GM12865 (cell line): ENCODE data around the gene CAV1.

Source experiments
- DNase-seq: peaks from one replicate; pipeline ENCODE4 v3.0.0; 2010; ENCODE audit warnings: low read depth
- H3K4me3 ChIP-seq: 2 replicates; pipeline ENCODE4 v1.5.1; 2011; ENCODE audit warnings: mild to moderate bottlenecking, low read depth, low read length, control low read depth
- TF ChIP-seq, protein P1 (sequence below): IDR thresholded peaks from 2 replicates; pipeline ENCODE4 v1.5.1; 2011; ENCODE audit warnings: low read length, control low read depth, low read depth, inconsistent platforms; ENCODE audit not compliant: insufficient read depth; ENCODE audit errors: missing control alignments

Gene CAV1

DNA sequence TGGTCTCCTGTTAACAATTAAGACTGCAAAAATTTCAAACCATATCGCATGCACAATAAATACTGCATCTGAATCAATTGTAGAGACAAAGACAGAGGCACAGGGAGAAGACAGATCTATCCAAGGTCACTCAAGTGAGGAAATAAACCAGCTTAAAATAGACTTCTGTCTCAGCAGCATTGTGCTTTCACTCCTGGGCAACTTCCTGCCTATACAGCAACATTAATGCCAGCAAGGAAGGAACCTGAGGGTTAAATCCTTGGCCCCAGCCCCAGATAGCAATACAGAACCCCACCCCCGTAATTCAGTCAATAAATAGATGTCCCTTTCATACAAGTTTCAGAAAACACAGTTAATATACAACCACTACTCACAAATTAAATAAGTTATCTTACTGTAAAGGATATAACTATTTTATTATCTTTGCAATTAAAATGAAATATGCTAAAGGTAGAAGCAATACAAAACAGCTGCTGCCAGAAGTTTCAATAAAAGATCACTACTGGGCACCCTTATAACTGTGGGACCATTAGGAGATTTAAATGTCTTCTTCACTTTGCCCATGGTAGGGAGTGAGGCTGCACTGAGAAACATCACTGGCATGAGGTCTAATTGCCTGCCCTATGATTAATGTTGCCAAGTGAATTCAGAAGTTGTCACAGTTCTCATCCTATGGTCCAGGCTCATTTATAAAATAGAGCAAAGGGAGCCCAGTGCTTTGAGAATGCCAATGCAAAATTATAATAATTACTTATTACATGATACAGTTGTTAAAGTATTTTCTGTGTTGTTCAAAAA, 49.4 kb downstream of the CAV1 start:
- DNase-seq, result peak; percentile 51
- TF ChIP-seq, protein P1, sequence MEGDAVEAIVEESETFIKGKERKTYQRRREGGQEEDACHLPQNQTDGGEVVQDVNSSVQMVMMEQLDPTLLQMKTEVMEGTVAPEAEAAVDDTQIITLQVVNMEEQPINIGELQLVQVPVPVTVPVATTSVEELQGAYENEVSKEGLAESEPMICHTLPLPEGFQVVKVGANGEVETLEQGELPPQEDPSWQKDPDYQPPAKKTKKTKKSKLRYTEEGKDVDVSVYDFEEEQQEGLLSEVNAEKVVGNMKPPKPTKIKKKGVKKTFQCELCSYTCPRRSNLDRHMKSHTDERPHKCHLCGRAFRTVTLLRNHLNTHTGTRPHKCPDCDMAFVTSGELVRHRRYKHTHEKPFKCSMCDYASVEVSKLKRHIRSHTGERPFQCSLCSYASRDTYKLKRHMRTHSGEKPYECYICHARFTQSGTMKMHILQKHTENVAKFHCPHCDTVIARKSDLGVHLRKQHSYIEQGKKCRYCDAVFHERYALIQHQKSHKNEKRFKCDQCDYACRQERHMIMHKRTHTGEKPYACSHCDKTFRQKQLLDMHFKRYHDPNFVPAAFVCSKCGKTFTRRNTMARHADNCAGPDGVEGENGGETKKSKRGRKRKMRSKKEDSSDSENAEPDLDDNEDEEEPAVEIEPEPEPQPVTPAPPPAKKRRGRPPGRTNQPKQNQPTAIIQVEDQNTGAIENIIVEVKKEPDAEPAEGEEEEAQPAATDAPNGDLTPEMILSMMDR, result no peak

GRCh38 chr7:116575853-116576252, 51.0 kb downstream of the CAV1 start:
- no peak overlapping the region for H3K4me3 ChIP-seq
- DNase-seq, result peak; percentile 31
- TF ChIP-seq, protein P1, result no peak

More for the DNA sequence above, 49.4 kb downstream of the CAV1 start:
- H3K4me3 ChIP-seq, result no peak overlapping the region

DNA sequence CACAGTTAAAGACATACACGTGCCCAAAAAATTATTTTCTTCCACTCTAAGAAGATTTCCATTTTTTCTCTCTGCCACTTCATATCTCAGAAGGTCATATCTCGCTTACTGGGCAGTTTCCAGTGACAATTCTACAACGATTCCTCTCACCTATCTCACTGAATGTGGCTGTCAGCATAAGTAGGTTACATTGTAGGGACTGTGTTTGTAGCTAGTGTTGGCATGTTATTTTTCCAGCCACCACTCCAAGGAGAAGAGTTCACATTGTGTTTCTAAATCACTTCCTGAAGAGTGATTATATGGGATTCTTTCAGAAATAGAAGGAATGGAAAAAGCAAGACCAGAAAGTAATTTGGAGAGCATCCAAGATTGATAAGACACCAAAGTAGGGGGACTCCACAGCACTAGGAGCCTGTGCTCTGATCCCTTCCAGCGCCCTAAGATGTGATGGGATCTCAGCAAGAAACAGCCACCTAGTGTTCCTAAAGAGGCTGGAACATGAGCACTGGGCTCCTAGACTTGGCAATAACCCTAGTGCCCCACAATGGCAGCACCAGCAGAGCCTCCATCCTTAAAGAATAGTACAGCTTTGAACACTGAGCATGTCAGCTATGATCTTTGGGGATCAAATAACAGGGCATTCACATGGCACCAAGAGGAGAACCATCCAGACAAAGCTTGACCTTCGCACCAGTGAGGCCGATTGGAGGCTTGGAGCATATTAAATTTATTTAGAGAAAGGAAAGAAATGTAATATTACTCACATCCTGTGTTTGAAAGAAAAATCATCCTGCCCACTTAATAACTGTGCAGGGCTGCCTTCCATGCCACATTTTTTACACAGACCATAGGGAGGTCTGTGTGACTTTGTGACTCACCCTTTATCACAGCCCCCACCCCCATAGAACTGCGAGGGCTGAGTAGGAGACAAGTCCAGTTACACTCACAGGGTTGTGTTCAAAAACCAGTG, 51.8 kb downstream of the CAV1 start:
- TF ChIP-seq, protein P1, result no peak
- no peak for DNase-seq
- H3K4me3 ChIP-seq, result no peak overlapping the region

DNA sequence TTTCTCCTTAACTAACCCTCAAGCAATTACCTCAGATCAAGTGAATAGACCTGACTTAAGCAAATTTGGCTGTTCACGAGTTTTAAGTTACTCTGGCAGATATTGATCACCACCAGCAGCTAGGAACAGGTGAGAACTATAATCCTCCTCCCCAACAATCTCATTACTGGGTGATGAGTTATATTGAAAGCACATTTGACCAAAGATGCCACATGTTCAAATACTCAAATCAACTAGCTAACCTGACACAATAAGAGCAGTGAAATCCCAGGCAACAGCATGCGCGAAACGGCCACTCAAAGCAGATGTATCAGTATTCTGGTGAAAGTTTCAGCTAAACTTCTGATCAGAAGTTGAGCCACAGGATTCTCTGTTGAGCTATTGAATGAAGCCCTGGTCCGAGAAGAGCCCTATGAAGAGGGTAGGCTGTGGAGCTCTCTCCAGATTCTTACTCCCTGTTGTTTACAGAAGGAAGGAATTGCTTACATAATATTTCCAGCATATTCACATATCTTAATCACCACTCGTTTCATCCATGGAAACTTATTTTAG, 52.6 kb downstream of the CAV1 start:
- TF ChIP-seq, protein P1, result no peak
- DNase-seq, result peak; percentile 89
- no peak overlapping the region for H3K4me3 ChIP-seq

DNA sequence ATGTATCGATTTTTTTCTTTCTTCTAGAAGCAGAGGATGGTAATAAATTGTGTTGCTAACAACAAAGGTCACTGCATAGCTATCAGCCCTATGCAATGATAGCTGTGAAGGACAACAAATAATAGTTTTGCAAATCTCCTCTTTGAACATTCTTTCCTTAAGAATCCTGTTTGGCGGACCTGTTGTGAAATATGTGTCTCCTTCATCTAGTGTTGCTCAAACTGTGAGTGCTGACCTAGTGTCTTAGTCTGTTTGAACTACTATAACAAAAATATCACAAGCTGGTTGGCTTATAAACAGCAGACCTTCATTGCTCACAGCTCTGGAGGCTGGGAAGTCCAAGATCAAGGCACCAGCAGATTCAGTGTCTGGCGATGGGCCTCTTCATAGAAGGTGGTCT, 53.7 kb downstream of the CAV1 start:
- no peak overlapping the region for H3K4me3 ChIP-seq
- DNase-seq, result no peak
- TF ChIP-seq, protein P1, result no peak

- DNase-seq, result no peak
- H3K4me3 ChIP-seq, result no peak overlapping the region
- TF ChIP-seq, protein P1, result no peak
Measured at GRCh38 chr7:116579322-116579721, 54.5 kb downstream of the CAV1 start.
